ENCODE results near the gene AKAP6.
A peak's percentile ranks its signal among the peaks of the same experiment; 100 is the strongest.
"Not testable (repeated sequence)": the region's sequence is repeated elsewhere in the genome, so short reads cannot be mapped to it uniquely, and the experiment has no call there.

Gene AKAP6

DNA sequence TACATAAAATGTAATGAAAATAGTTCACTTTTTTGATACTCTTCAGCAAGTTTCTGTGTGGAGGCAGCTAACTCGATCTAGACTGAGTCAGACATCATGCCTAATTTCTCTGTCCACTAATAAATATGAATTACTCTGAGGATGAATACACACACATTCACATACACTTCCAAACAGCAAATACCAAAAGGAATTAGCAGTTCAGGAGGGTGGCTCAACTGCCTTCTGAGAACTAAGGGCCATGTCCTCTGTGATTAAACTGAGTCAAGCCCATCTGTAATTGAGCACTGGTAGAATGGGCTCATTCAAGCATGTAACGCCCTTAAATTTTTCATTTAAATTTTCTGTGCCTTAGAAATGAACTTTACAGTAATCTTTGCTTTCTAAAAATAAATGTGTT lies 242.5 kb downstream of the AKAP6 start:
- DNase-seq (ENCODE audit: extremely low read depth, low read depth), result no peak
- TF ChIP-seq CTCF (IDR thresholded peaks at IDR 0.05; ENCODE audit: low read depth, low read length), result no peak

GRCh38 chr14:32571995-32572866 lies 243.1 kb downstream of the AKAP6 start:
- no peak for TF ChIP-seq CTCF (IDR thresholded peaks at IDR 0.05; ENCODE audit: low read depth, low read length)
- no peak for DNase-seq (ENCODE audit: extremely low read depth, low read depth)

GRCh38 chr14:32572867-32573150 lies 243.7 kb downstream of the AKAP6 start:
- no peak for DNase-seq (ENCODE audit: extremely low read depth, low read depth)
- no peak for TF ChIP-seq CTCF (IDR thresholded peaks at IDR 0.05; ENCODE audit: low read depth, low read length)

DNA sequence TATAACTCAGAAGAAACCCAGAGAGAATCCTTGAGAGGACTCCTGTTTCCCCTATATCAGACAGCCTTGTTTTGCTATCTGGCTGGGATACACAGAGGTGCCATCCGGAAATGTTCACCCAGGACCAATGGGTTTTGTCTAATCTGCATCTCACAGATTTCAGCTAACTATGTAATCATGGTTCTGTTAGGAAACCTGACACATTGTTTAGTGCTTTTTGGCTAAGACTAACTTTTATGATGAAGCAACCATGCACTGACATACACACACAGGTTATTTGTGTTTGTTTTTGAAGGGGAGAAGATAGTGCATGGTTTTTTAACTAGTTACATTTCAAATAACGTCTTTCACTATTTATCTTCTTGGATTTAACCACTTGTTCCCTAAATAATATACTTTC lies 245.2 kb downstream of the AKAP6 start:
- no peak for TF ChIP-seq CTCF (IDR thresholded peaks at IDR 0.05; ENCODE audit: low read depth, low read length)
- DNase-seq (ENCODE audit: extremely low read depth, low read depth), result no peak

GRCh38 chr14:32576088-32576795 lies 247.1 kb downstream of the AKAP6 start:
- peak; percentile 96 for TF ChIP-seq CTCF (IDR thresholded peaks at IDR 0.05; ENCODE audit: low read depth, low read length)
- peak; percentile 42 for DNase-seq (ENCODE audit: extremely low read depth, low read depth)

DNA sequence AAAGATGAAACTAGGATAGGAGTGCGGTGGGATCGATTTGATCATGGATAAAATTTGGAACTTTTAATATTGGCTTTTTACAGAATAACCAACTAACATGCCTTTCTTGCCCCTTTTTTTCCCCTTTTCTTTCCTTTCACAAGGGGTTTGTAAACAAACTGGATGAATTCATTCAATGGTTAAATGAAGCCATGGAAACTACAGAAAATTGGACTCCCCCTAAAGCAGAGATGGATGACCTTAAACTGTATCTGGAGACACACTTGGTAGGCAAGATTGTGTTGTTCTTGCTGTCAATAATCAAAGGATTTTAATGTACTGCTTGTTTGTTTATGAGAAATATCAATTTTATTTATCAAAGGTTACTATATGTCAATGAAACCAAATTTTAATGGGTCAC lies 247.9 kb downstream of the AKAP6 start:
- DNase-seq (ENCODE audit: extremely low read depth, low read depth), result no peak
- no peak for TF ChIP-seq CTCF (IDR thresholded peaks at IDR 0.05; ENCODE audit: low read depth, low read length)

- TF ChIP-seq CTCF (IDR thresholded peaks at IDR 0.05; ENCODE audit: low read depth, low read length), result no peak
- DNase-seq (ENCODE audit: extremely low read depth, low read depth), result no peak
These were observed 249.1 kb downstream of the AKAP6 start for GRCh38 chr14:32578181-32578580.

DNA sequence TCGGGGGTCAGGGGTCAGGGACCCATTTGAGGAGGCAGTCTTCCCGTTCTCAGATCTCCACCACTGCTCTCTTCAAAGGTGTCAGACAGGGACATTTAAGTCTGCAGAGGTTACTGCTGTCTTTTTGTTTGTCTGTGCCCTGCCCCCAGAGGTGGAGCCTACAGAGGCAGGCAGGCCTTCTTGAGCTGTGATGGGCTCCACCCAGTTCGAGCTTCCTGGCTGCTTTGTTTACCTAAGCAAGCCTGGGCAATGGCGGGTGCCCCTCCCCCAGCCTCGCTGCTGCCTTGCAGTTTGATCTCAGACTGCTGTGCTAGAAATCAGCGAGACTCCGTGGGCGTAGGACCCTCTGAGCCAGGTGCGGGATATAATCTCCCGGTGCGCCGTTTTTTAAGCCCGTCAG lies 254.3 kb downstream of the AKAP6 start:
- not testable (repeated sequence) for DNase-seq (ENCODE audit: extremely low read depth, low read depth)

All from AG09319 (cell line).